ENCODE data around the gene CCS.

- TF ChIP-seq CTCF (conservative IDR thresholded peaks at IDR 0.05) (no peak), EZH2 (IDR thresholded peaks at IDR 0.05; ENCODE audit: low read depth) (no peak)
Observed at GRCh38 chr11:66637557-66638176, 44.7 kb downstream of the CCS start.
